ENCODE data around the gene ARHGAP21.
A peak's percentile ranks its signal among the peaks of the same experiment; 100 is the strongest.
"Not testable (repeated sequence)": the region's sequence is repeated elsewhere in the genome, so short reads cannot be mapped to it uniquely, and the experiment has no call there.

Gene ARHGAP21

DNA sequence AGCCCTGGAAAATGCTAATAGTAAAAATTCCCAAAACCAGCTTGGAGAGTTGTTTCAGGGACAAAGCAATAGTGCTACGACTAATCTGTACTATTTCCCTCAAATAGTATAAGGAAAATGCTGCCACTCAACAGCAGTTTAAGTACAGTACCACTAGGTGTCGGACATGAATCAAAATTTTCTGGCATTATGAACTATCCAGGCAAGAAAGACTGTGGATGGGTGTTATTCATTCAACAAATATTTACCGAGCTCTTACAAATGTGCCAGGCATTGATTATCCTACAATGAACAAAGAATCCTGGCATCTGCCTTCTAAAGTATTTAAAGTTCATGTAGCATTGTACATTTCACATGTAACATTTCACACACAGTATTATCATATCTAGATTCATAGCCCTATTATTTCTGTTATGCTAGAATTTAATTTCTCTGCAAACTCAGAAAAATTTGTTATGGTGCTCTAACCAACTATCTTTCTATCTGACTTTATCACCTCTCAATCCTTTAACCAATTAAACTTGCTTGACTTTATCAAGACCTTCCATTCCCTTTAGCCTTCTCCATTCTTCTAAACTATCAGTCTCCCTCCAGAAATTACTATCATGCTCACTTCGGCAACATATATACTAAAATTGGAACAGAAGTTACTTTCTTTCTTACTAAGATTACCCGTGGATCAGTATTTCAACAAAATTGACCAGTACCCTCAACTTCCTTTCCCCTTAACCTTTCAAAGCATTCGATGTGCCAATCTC is 80.6 kb downstream of the ARHGAP21 start:
- DNase-seq (ENCODE audit: low read depth, low spot score): peak; percentile 51

DNA sequence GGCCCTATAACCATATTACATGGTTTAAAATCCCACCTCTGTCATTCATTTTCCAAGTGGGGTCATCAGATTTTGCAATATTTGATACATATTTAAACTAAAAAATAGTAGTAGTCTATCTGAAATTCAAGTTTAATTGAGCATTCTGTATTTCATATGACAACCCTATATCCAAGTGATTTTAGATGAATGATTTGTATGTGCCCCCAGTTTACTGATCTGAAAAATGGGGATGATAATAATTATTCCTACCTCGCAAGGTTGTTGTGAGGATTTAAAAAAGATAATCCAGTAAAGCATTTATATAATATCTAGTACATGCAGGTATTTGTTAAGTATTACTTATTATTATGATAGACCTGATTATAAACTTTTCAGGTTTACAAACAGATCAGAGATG is 84.6 kb downstream of the ARHGAP21 start:
- no peak for DNase-seq (ENCODE audit: low read depth, low spot score)

DNA sequence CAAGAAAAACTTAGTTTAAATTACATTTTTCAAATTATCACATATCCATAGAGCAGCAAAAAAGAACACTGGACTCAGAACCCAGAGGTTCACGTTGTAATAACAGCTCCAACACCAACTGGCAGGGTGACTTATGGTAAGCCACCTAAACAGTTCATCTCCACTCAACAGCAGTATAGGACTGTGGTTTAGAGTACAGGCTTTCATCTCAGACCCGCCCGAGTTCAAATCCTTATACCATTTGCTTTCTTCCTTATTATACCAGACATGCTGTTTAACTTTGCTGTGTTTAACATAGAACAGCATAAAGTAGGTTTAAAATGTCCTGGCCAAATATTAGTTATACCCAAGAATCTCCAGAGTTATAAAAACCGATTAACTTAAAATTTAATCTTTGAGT is 97.9 kb downstream of the ARHGAP21 start:
- no peak for DNase-seq (ENCODE audit: low read depth, low spot score)

DNA sequence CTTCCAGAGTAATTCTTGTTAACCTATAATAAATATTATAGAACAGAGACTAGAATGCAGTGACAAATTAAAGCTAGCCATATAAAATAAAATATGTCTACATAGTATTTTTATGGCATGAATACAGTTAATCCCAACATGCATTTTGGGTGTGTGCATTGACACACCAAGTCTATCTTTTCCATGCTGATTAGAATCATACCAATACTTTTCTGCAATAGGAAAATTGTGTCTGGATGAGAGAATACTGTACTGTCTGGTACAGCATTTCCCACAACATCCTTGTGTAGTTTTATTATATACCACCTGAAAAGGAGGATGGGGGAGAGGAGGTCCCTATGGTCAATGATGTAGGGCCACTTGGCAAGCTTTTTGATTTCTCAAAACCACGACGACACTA is 100.3 kb downstream of the ARHGAP21 start:
- no peak for DNase-seq (ENCODE audit: low read depth, low spot score)

DNA sequence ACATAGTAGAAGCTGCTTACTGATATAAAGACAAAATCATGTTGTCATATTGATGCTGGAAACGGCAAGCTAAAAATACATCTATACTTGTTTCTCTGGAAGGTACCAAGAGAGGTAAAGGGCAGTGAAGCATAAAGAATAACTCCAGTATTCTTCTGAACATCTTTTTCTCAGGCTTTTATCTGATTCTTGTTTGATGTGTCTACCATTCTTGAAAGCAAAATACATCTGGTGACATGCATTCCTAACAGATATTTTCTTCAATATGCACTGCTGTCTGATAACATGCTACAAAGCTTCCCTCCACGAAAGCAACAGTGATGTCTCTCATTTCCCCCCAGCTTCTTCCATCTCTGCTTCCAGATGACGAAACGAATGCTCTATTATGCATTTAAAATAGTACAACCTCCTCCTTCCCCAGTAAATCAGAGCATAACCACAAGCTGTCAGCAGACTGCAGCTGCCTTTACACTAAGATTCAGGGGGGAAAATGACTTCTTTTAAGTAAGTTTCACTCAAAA is 100.8 kb downstream of the ARHGAP21 start:
- no peak for DNase-seq (ENCODE audit: low read depth, low spot score)

DNA sequence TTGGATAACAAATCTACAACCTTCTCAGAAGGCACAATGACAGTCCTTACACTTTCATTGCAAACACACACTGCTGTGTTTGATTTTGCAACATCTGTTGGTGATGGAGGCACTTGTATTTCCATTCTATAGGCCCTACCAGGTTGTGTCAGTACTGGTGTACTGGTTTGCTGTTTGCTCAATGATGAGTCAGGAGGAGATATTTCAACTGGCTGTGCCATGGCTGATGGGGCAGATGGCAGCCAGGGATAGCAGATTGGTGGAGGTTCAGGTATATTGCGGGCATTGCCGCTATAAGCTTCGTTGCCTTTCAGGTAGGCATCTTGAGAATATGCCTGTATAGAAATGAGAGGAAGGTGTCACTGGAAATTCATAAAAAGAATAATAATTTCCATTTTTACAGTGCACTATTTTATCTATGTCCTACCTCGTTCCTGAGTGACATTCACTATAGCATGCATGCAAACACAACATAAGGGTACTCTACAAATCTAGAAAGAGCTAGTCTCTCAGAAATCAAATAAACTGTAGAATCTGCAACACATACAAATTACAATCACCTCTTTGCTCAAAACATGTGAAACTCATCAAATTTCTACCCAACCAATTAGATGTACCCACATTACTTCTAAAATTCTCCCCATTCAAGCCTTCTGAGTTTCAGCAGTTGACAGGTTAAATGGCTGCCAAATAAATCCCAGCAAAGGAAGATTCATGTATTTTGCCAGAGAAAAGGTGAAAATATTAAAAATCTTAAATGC is 102.5 kb downstream of the ARHGAP21 start:
- DNase-seq (ENCODE audit: low read depth, low spot score): not testable (repeated sequence)

DNA sequence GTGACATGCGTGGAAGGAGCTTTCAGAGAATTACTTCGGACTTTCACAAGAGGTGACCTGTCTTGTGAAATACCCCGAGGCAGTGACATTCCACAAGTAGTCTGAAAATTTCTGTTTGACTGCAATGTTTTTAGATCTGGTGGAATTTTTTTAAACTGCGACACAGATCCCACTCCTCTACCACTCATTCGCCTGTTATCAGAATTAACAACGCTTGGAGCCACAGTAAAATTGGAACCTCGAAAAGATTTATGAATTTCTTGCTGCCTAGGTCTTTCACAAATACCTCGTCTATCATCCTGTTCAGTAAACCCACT is 103.7 kb downstream of the ARHGAP21 start:
- not testable (repeated sequence) for DNase-seq (ENCODE audit: low read depth, low spot score)

DNA sequence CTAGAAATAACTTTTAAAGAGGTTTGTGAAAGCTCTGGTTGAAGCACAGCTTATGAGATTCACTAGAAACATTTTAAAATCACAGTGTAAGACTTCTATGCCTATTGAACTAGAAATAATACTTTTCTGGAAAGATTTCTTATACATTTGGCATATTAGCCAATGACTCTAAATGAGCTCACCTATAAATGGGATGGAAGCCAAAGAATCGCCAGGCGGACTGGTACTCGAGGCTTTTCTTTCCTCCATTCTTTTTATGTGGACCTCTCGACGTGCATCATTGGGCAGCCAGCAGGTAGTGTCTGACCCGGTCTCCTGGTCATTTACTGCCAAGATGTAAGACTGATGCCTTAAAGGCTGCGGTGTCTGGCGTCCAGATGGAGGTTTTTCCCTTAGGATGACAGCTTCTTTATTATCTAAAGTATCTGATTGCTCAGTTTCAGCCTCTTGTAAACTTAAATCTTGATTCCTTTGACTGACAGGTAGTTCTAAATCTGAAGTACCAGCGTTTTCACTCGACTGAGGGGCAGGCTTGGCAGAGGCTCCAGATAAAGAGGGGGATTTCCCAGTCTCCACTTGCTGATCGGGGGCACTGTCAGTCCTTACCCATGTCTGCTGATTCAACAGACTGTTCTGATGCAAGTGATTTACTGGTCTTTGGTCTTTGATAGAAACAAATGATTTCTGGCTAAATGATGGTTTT is 104.2 kb downstream of the ARHGAP21 start:
- DNase-seq (ENCODE audit: low read depth, low spot score): not testable (repeated sequence)

DNA sequence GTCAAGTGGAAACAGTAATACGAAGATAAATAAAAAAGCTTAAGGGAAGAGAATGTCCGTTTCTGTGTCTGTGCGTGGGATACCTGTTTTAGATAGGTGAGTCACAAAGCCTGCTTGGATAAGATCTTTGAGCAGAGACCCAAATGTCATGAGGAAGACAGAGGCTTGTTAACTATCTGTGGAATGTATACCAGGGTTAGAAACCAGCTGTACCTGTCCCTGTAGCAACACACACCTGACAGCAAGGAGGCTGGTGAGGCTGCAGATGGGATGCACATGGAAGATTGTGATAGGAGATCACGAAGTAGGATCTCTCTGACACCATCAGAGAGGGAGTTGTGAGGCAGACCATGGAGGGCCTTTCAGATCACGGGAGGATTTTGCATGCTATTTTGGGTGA is 105.3 kb downstream of the ARHGAP21 start:
- no peak for DNase-seq (ENCODE audit: low read depth, low spot score)

DNA sequence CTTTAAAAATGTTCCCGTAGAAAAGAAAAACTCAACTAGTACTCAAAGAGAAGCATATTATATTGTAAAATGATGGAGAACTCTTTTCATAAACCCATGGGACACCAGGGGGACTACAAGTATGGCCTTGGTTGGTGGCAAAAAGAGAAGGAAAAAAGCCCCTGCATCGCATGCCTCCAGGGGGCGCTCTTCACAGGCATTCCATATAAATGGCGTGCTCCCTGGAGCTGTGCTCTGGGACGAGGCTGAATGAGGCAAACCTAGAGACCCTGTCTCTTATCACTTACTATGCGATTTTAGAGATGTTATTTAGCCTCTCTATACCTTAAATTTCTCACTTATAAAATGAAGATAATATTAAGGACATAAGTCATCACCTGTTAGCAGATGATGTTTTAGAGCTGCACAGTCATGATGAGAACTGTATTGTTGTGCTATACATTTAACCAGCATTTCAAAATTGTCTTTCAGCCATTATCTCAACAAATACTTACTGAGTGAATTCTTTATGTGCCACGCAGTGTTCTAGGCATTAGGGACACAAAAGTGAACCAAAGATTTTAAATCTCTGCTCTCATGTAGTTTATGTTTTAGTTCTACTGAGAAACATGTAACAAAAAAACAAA is 105.8 kb downstream of the ARHGAP21 start:
- peak; percentile 26 for DNase-seq (ENCODE audit: low read depth, low spot score)

DNA sequence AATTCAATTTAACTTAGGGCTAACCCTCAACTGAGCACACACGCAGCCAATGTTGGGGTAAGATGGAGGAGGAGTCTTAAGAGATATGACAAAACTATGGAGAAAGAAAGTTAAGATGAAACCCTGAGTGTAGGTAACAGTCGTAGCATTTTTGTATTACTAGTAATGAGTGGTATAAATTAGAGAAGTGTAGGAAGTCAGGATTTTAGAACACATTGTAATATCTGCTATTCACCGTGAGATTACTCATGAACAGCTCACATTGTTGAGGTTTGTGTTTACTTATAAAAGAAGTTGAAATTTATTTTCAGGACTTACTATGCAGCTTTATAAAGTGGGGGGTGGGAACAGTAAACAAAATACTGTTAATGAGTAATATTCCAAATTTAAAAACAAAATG is 107.2 kb downstream of the ARHGAP21 start:
- no peak for DNase-seq (ENCODE audit: low read depth, low spot score)

DNA sequence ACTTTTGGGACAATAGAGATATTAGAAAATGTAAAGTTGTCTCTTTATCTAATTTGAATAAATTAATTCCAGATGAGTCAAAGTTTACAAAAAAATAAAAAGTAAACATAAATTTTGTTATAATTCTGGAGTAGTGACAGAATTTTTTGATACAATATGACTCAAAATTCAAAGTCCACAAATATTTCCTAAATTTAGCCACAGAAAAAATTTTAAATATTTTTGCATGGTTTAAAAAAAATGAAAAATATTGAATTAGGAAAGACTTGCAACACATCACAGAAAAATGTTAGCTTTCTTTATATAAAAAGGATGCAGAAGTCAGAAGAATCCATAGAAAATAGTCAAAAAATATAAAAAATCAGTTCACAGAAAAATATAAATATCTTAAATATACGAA is 117.7 kb downstream of the ARHGAP21 start:
- no peak for DNase-seq (ENCODE audit: low read depth, low spot score)

DNA sequence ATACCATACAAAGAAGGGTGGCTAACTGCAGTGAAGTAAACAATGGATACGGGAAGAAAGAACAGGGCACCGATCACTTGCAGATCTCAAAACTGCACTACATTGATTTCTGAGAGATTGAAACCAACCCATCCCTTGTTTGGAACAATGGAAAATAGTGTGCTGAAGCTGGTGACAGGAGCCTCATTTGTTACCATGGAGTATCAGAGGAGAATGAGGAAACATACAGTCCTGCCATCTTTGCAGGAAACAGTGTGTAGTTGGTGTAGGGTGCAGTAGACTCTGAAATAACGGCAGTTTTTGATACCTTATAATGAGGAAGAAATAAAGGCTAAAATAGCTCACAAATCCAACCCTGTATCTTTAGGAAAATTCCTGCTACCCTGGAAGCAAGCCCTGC is 118.5 kb downstream of the ARHGAP21 start:
- DNase-seq (ENCODE audit: low read depth, low spot score): no peak

DNA sequence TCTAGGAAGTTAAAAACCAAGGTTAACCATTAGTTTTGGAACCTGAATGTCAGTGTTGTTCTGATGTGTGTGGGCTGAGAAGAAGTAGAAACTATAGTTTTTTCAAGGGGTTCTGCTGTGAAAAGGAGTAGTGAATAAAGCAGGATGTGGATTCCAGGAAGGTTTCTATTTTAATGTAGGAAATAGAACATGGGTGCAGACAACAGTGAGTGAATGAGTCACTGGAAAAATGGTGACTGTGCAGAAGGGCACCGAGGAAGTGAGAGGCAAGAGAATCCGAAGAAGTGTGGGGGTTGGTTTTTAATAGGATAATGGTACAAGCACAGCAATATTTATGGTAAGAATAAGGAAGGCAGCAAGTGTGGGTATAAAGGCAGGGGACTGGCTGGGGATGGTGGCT is 120.4 kb downstream of the ARHGAP21 start:
- no peak for DNase-seq (ENCODE audit: low read depth, low spot score)

DNA sequence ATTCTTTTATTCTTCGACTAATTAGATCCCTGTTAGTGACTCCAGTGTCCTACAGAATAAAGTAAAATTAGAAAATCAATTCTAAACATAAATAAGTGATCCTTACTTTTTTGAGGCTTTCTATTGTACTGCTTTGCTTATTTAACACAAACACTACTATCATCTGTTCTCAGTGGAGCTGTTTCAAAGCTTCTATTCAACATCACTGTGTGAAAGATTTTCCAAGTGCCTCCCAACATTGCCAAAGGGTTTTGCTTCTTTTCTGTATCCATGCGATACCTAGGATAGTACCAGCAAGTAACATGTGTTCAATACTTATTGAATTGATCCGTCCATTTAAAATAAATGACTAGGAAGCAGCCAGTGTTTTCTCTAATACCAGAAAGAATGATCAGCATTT is 125.7 kb downstream of the ARHGAP21 start:
- DNase-seq (ENCODE audit: low read depth, low spot score): no peak

DNA sequence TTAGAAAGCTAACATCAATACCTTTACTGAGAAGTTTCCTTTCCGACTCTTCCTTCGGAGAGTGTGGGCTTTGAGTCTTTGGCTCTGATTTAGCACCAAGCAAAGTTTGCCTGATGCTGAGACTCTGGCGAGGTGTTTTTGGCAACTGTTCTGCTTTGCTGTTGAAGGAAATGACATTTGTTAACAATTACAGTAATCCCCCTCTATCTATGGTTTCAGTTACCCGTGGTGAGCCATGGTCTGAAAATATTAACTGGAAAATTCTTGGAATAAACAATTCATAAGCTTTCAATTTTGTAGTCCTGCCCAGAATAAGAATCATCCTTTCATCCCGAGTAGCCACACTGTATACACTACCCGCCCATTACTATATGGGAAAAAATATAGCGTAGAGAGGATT is 126.3 kb downstream of the ARHGAP21 start:
- no peak for DNase-seq (ENCODE audit: low read depth, low spot score)

DNA sequence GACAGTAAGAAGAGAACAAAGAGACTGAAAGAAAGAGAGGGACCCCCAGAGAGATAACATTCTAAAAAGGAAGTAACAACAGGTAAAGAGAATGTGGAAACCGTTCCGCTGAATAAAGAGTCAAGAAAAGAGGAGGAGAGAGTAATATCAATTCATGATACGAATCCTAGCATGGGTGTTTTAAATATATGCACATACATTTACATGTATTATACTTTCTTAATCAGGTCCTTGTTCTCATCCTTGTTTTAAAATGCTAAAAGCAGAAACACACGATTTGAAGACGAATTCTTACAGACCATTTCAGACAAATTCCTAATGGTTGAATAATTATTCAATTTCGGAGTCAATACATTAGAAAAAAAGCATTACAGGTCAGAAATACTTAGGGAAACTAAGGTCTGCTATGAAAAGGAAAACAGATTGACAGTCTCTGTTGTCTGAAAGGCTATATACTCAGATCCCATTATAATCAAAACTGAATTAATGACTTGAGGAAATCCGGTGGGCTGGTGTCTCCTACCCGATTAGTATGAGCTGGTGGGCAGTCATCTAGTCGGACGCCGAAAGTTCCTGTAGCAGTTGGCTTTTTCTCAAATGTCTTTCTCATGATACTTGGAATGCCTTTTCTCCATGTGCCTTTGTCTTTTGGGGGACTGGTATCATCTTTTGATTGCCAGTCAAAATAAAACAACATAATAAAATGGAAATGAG is 127.3 kb downstream of the ARHGAP21 start:
- DNase-seq (ENCODE audit: low read depth, low spot score): no peak

DNA sequence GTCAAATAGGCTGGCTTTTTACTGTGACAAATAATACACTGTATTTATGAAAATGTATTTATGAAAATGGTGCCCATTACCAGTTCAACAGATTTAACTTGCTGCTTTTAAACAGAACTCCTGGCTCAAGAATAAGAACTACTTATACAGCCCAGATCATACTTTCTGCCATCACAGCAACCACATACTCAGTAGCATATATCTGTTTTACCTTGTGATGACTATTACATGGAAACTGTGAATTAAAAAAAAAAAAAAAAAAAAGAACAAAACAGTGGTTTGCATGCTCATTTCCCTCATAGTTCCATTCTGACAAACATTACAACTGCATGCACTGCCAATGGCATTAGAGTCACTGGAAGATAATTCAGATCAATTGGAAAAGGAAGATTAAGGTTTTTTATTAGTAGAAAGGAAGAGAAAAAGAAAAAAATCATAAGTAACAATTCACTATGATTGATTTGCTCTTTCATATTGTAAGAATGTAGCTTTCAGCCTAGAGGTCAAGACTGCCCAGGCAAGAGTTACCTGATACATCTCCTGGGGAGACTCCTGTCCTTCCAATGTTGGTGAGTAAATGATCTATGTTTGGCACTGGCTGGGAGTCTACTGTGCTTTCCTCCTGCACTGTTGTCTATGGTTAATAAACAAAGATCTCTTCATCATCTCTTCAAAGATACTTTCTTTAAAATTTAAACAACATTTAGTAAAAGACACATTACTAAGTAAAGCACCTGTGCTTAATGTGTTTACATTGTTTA is 132.8 kb downstream of the ARHGAP21 start:
- no peak for DNase-seq (ENCODE audit: low read depth, low spot score)

DNA sequence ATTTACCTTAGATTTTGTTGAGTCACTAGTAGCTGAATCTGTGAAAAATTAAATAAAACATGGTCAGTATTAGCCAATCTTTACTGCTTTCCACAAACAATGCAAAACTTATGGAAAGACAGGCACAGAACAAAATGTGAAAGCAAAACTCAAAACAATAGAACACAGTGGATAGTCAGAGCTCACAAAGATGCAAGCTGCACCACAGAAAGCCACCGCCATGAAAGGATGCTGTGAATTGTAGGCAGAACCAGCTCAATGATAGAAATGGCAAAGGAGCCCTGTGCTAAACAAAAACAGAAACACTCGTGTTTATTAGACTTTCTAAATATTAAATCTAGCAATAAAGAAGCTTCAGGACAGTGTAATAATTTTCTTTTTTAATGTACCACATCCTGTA is 134.4 kb downstream of the ARHGAP21 start:
- no peak for DNase-seq (ENCODE audit: low read depth, low spot score)

DNA sequence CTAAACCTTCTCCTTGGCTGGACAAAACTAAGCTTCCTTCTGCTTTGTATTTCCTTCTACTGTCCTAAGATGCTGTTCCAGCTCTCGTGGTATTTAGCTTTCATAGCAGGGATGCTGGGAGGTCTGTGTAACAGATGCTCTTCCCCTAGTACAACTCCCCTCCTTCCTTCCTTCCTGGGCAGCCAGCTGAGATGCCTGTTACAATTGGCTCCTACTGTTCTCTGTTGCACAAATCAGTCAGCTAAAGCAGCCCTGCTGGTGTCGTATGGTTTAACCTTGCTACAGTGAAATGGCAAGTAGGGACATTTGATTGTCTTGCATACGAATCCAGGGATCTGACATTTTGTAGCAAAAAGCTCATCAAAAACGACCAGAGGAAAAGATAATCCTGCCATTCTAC is 143.8 kb downstream of the ARHGAP21 start:
- DNase-seq (ENCODE audit: low read depth, low spot score): no peak

DNA sequence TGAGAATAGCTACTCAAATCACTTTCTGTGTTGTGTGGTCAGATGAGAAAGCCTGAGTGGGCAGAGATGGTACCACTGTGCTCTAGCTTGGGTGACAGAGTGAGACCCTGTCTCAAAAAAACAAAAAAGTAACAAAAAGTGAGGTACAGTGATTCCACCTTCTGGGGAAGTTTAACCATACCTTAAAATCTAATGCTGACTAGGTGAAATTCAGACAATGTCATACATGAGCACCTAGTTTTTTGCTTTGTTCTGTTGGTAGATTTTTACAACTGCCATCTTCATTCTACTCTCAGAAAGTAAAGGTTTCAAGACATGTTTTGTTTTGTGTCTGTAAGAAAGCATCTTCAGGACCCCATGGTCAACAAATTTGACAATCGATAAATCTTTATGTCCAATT is 144.2 kb downstream of the ARHGAP21 start:
- no peak for DNase-seq (ENCODE audit: low read depth, low spot score)
